Activated CD8-positive, alpha-beta memory T cell treated with anti-CD3 and anti-CD28 coated beads for 4 hours (primary cell): ENCODE measurements around the gene RBM8A.
"Not testable (repeated sequence)": the region's sequence is repeated elsewhere in the genome, so short reads cannot be mapped to it uniquely, and the experiment has no call there.

Source experiments
- DNase-seq, 2 donors: peaks; one replicate each; pipeline ENCODE4 v3.0.0-alpha.2; 2020; ENCODE audit warnings: low read depth in 2 of 2

Gene RBM8A

DNA sequence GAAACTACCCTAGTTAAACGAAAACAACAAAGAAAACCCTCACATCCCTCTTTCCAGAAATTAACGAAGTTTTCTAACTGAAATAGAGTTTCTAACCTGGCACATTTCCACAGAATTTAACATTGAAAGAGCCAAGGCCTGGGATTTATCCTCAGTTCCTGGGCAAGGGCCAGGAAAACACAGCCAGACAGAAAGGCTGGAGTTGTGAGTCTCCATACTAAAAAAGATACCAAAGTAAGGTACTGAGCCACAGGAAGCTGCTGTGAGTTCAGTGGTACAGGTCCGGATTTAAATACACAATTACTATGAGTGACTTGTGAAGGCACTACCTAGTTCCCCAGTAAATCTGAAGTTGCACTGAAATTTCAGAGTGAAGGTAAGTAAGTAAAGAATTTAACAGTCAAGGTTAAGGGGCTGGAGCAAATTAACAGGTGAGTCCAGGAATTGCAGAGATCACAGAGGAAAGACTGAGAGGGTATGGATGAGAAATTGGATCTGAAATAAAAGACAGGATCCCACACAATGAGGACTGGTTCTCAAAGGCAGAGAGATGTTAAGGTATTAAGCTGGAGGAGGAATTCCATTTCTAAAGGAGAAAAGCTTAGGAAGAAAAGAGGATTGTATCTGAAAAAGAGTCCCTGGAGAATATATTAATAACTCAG is 29.6 kb upstream of the RBM8A start:
- DNase-seq: no peak

DNA sequence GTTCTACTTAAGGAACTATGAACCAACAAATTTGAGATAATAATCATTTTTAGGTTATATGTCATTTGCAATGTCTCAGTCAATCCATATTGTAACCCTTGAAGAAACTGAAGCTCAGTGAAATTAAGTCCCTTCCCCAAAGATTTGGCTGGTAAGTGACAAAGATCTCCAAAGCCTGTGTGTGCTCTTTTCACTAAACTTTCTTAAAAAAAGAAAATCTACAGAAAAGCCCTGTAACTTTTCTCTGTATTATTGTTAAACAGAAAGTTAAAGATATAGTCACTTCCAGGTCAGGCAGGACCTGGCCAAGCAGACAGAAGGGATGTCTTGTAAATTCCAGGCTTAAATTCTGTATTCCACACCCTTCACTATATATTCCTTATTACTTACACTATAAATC is 29.1 kb upstream of the RBM8A start:
- no peak for DNase-seq

DNA sequence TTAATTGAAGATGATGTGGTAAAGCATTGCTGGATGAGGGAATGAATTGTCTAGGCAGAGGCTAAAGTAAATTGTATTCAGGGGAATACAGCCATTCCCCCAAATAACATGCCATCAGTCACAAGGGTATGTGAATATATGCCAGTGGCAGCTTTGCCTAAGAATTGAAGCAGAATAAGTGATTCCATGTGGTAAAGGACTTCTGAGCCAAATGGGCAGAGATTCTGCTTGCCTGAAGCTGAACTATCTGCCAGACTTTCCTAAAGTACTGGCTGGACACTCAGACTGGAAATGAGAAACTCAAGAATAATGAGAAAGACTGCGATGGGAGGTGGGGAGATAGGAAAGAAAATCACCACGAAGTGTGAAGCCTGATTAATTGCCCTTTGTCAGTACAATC is 28.2 kb upstream of the RBM8A start:
- no peak for DNase-seq

DNA sequence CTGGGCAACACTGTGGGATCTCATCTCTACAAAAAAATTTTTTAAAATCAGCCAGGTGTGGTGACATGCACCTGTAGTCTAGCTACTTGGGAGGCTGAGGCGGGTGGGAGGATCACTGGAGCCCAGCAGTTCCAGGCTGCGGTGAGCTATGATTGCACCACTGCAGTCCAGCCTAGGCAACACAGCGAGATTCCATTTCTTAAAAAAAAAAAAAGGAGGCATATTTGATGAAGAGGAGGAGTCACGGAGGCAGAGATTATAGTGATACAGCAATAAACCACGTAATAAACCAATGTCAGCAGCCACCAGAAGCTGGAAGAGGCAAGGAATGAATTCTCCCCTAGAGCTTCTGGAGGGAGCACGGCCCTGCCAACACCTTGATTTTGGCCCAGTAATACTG is 26.6 kb upstream of the RBM8A start:
- no peak for DNase-seq

DNA sequence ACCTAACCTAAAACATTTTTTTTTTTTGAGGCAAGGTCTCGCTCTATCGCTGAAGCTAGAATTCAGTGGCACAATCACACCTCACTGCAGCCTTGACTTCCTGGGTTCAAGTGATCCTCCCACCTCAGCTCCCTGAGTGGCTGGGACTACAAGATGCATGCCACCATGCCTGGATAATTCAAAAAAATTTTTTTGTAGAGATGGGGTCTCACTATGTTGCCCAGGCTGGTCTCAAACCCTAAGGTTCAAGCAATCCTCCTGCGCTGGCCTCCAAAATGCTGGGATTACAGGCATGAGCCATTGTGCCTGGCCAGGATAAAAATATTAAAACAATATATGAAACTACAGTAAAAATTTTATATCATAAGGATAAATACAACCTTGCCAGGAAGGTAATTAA is 25.6 kb upstream of the RBM8A start:
- no peak for DNase-seq

DNA sequence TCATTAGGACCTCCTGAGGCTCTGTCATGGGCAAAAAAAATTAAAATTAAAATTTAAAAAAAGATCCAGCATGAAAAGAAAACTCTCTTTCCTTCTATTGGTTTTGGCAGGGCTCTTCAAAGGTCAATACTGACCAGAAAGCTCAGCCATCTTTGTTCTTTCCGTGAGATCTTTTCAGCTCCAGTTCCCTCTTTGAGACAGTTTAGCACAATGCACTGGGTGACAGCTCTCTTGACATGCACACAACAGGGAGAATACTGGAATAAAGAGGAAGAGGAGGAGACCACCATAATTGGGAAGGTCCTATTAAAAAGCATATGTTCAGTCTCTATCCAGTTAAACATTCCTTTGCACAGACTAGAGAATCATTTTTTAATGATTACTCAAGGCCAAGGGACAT is 24.2 kb upstream of the RBM8A start:
- no peak for DNase-seq

DNA sequence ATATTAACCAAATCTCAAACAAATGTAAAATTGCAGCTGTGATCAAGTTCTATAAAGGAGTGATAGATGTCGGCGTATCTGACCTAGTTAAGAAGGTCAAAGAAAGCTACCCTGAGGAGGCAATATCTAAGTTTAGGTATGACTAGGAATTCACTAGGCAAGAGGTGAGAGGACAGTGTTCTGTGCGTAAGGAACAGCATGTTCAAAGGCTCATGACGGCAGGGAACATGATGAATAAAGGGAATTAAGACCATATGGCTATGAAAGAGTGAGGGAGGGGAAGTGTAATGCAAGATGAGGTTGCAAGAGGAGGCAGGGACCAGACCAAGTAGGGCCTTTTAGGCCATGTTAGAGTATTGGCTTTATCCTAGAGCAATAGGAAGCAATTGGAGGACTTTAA is 21.9 kb upstream of the RBM8A start:
- DNase-seq: no peak

DNA sequence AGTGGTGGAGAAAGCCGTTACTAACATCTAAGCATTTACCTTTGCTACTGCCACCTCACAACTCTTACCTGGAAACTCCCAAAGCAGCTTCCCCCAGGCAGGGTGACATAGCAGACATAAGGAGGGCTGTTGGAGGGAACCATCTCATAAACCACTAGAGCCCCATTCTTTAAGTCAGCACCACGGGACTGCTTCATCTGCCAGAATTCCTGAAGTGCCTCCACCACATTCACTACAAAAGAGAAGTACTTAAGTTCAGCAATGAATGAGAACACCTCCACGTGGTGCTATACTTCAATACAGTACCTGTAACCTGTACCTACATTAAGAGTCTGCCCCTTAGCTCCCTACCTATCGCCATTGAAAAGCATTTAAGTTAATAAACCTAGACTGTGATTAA is 20.3 kb upstream of the RBM8A start:
- no peak for DNase-seq

DNA sequence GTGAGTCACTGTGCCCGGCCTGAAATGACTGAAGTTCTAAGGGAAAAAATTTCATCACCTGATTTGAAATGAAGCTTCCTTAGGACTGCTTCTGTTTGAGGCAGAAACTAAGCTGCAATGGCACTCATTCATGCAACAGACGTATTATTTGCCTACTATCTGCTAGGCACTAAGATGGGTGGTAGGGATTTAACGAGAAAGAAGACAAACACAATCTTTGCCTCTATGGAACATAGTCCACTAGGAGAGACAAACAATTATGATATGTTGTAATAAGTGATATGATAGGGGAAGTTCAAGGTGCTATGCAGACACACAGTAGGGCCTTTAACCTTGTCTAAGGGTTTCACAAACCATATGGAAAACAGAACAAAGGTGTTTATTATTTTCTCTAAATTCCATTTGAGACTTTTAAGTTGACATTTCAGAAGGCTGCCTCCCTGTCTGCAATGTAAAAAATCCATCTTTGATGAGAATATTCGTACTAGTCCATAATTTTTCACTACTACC is 19.2 kb upstream of the RBM8A start:
- no peak for DNase-seq

DNA sequence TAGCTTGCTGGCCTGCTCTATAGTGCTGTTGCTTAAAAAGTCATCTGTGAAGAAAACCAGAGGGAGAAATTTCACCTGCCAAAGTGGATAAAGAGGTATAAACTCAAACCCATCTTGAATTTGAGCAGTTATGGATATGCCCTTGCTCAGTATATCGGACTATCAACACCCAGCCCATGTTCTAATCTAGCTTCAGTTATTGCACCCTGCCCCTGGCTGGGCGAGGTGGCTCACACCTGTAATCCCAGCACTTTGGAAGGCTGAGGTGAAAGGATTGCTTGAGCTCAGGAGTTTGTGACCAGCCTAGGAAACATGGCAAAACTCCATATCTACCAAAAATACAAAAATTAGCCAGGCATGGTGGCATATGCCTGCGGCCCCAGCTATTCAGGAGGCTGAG is 17.2 kb upstream of the RBM8A start:
- DNase-seq: no peak

DNA sequence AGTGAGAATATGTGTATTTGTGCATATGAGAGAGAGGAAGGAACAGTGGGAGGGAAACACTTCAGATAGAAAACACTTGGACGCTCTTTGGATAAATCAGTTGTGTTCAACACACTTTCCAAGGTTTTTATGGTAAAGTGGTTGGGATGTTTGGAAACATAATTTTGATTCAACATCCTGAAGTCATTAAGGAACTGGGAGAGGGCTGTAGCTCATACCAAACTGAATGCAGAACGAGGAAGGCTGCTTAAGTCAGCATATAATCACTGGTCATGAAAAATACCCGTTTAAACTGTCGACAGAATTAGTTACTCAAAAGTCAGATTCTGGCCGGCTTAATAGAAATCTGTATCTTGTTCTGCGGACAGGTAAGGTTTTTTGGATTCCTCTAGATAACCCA is 15.6 kb upstream of the RBM8A start:
- no peak for DNase-seq

DNA sequence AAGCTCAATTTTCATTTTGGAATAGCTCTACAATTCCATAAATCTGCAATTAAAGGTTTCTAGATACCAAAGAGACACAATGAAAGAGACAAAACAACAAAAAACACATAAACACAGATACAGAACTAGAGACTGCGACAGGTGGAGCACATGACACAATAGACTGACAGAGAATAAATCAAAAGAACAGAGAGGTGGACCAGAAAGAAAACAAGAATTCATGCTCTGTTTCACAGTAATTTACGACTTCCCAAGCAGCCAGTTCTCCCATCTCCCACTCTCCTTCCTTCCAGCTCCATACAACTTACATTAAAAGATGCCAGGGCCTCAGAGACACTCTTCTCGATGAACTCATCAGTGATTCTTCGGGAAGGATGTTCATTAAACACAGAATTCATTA is 15.1 kb upstream of the RBM8A start:
- no peak for DNase-seq

DNA sequence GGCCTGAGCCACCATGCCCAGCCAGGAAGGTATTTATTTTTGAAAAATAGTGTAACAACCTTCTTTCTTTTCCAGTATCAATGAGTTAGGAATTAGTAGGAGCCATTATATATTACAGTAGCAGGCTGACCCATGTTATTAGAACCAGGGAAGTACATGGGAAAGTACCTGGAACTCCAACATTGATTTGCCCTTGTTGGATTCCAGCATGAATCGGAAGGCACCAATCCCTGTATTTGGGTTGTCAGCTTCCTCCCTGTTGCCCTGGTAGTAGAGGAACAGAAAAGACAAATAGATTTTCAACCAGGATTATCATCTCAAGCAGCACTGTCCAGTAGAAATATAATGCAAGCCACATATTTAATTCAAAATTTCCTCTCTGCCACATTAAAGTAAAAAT is 10.2 kb upstream of the RBM8A start:
- no peak for DNase-seq

DNA sequence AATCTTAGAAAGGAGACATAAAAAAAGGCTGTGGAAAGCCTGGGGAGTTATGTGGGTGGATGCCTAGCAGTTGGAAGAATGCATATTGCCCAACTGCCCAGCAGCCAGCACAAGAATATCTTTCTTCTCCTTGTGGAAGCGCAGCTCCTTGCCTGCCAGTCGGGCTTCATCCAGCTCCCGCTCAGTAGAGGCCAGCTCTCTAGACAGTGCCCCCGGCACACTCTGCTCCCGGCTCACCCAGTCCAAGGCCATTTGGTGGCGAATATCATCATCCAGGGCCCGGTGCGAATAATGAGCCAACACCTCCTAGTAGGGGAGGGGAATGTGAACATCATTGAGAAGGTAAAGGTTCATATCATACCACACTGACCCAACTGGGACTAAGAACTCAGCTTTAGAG is 9.0 kb upstream of the RBM8A start:
- no peak for DNase-seq

DNA sequence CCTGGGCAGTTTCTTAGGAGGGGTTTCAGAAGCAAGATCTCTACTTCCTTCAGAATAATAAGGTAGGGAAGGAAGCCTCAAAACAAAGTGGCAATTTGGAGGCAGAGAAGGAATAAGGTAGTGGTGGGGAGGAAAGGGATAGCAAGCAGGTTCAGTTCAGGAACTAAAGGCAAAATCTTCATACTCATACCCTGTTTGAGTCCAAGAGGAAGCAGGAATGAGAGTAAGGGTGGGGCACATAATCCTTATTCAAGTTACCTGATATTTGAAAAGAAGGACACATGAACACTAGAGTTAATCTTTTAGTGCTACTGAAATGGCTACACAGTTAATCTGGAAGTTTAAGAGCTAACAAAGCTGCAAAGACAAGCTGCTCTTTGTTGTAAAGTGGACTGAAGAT is 8.4 kb upstream of the RBM8A start:
- DNase-seq: no peak

DNA sequence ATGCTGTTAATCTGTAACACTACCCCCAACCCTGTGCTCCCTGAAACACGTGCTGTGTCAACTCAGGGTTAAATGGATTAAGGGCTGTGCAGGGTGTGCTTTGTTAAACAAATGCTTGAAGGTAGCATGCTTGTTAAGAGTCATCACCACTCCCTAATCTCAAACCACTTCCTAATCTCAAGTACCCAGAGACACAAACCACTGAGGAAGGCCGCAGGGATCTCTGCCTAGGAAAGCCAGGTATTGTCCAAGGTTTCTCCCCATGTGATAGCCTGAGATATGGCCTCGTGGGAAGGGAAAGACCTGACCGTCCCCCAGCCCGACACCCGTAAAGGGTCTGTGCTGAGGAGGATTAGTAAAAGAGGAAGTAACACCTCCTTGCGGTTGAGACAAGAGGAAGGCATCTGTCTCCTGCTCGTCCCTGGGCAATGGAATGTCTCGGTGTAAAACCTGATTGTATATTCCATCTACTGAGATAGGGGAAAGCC is 5.3 kb upstream of the RBM8A start:
- DNase-seq: not testable (repeated sequence)

DNA sequence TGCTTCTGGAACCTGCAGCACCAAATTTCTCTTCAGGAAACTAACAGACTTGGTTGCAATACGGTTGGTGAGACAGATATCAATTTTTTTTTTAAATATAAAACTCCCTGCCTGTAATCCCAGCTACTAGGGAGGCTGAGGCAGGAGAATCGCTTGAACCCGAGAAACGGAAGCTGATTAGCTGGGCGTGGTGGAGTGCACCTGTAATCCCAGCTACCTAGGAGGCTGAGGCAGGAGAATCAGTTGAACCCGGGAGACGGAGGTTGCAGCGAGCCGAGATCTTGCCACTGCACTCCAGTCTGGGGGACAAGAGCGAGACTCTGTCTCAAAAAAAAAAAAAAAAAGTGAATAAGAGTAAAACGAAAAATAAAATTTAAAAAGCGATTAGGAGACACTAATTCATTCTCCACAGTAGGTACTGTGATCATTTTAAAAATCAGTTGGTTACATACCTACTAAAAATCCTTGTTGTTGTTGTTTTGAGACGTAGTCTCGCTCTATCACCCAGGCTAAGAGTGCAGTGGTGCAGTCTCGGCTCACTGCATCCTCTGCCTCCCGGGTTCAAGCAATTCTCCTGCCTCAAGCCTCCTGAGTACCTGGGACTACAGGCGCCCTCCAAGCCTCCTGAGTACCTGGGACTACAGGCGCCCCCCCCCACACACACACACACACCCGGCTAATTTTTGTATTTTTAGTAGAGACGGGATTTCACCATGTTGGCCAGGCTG is 796 bp upstream of the RBM8A start:
- DNase-seq: no peak

DNA sequence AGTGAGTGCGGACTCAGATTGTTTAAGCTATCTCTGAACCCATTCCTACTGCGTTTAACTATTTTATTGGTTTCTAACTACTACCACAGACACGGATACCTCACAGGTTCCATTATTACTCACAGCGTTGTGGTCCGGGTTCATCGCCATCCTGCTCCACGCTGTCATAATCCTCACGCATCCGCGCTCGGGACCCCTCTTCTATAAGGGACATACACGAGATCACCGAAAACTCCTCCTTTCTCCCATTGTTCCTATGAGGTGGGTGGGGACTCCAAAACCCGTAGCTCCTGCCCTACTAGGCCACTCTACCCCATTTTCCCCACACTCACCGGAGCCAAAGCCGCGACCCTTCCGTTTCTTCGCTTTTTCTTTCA is 610 bp downstream of the RBM8A start:
- DNase-seq: peak in 1 of 2 donors; percentile 26

DNA sequence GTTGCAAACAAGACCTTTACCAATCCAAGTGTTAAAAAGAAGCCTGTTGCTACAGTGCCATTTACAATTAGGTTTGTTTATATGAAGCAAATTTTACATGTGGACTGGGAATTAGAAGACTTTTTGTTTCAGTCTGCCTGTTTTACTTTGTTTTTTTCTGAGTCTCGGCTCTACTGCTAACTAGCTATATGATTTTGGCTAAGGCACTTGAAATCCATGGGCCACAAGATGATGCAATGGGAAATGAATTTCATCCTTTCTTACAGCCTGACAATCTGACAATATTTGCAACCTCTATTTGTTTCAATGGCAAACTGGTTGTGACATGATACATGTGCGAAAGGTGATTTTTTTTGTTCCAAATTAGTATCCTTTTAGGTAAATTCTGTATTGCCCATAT is 5.0 kb downstream of the RBM8A start:
- no peak for DNase-seq

DNA sequence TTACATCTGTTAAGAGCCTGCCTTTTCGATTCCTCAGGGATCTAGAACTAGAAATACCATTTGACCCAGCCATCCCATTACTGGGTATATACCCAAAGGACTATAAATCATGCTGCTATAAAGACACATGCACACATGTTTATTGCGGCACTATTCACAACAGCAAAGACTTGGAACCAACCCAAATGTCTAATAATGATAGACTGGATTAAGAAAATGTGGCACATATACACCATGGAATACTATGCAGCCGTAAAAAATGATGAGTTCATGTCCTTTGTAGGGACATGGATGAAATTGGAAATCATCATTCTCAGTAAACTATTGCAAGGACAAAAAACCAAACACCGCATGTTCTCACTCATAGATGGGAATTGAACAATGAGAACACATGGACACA is 7.0 kb downstream of the RBM8A start:
- DNase-seq: not testable (repeated sequence)

DNA sequence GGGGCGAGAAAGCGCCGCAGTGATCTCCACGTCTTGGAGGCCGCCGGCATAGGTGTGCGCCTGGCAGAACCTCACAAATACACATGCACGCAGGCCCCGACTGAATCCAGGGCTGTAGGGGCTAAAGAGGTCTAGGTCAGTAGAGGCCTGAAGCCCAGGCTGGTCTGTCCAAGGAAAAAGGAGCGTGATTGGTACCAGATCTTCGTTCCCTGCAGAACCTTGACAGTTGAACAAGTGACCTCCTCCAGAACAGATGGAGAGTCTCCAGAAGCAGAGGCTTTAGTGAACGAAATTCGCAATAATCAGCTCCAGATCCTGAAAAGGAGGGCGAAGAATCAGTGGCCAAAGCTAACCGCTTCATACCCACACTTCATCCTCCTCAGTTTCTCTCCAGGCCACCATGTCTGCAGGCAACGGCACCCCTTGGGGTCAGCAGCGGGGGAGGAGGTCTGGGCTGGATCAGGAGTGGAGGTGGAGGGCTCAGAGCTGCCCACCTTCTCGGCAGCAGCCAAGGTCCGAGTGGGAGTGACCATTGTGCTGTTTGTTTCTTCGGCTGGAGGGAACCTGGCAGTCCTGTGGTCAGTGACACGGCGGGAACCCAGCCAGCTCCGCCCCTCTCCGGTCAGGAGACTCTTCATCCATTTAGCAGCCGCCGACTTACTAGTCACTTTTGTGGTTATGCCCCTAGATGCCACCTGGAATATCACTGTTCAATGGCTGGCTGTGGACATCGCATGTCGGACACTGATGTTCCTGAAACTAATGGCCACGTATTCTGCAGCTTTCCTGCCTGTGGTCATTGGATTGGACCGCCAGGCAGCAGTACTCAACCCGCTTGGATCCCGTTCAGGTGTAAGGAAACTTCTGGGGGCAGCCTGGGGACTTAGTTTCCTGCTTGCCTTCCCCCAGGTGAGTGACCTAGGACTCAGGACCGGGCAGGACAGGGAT is 8.0 kb downstream of the RBM8A start:
- DNase-seq: no peak
